K562 (cell line): ENCODE measurements around the gene UBA3.

Experiments used
- CEBPB ChIP-seq: fragments of 450-650 bp; IDR thresholded peaks from 2 replicates; pipeline ENCODE4 v1.6.1; 2016; ENCODE audit warnings: missing genetic modification characterization, missing compliant biosample characterization
- CEBPG ChIP-seq, 3 experiments: fragments of 200-800 bp in 1 of 3; sonication (Bioruptor generic) in 1 of 3; sonication (generic) in 1 of 3; formaldehyde crosslinking in 1 of 3; IDR thresholded peaks in 2 of 3; conservative IDR thresholded peaks in 1 of 3; 2 replicates each; pipeline versions ENCODE4 v1.6.1 to v1.8.0; 2016 to 2022; ENCODE audit warnings: missing compliant biosample characterization in 2 of 3, missing genetic modification characterization in 2 of 3, mild to moderate bottlenecking in 1 of 3, missing genetic modification reagents in 1 of 3
- CHD1 ChIP-seq: fragments of 200-600 bp; sonication (generic); IDR thresholded peaks from one replicate; pipeline ENCODE4 v1.6.1; 2012; ENCODE audit warnings: mild to moderate bottlenecking, moderate library complexity, low read length, inconsistent platforms
- CTCF ChIP-seq, 3 experiments: IDR thresholded peaks in 2 of 3; conservative IDR thresholded peaks in 1 of 3; 2 replicates each; pipeline ENCODE4 v1.5.1; 2011 to 2012; ENCODE audit warnings: low read length in 3 of 3, mild to moderate bottlenecking in 3 of 3, control low read depth in 2 of 3, improper control_type of control experiment in 1 of 3, inconsistent platforms in 1 of 3, low read depth in 1 of 3, mixed read lengths in 1 of 3, moderate library complexity in 1 of 3; ENCODE audit not compliant: insufficient read depth in 2 of 3
- E2F6 ChIP-seq, 2 experiments: IDR thresholded peaks; 2 replicates each; pipeline ENCODE4 v1.6.1; 2011; ENCODE audit warnings: borderline replicate concordance in 1 of 2, control low read depth in 1 of 2, low read depth in 1 of 2, low read length in 1 of 2, mild to moderate bottlenecking in 1 of 2, mixed read lengths in 1 of 2, moderate library complexity in 1 of 2; ENCODE audit not compliant: insufficient read depth in 1 of 2, insufficient read length in 1 of 2, poor library complexity in 1 of 2, severe bottlenecking in 1 of 2; ENCODE audit errors: extremely low read depth in 1 of 2
- FOXA1 ChIP-seq: fragments of 450-650 bp; IDR thresholded peaks from 2 replicates; pipeline ENCODE4 v1.6.1; 2016; ENCODE audit warnings: mild to moderate bottlenecking, borderline replicate concordance
- FOXJ3 ChIP-seq: sonication (generic); formaldehyde crosslinking; IDR thresholded peaks from 2 replicates; pipeline ENCODE4 v1.4.0; 2020; ENCODE audit warnings: mild to moderate bottlenecking, missing genetic modification reagents
- GABPA ChIP-seq: fragments of 200-800 bp; sonication (Bioruptor generic); conservative IDR thresholded peaks from 2 replicates; pipeline ENCODE4 v1.6.1; 2016; ENCODE audit warnings: low read depth, missing genetic modification characterization, missing compliant biosample characterization
- KLF16 ChIP-seq: IDR thresholded peaks from 2 replicates; pipeline ENCODE4 v1.6.1; 2016; ENCODE audit warnings: antibody characterized with exemption
- PHB2 ChIP-seq: fragments of 450-650 bp; IDR thresholded peaks from 2 replicates; pipeline ENCODE4 v1.6.1; 2017; ENCODE audit warnings: low read depth
- POLR2AphosphoS5 ChIP-seq: IDR thresholded peaks from 2 replicates; pipeline ENCODE4 v1.6.1; 2011; ENCODE audit warnings: mild to moderate bottlenecking, low read depth, low read length, moderate library complexity; ENCODE audit not compliant: control insufficient read depth, insufficient read depth
- RCOR1 ChIP-seq, 2 experiments: IDR thresholded peaks; 2 replicates each; pipeline ENCODE4 v1.6.1; 2012; ENCODE audit warnings: low read depth in 2 of 2, low read length in 2 of 2, borderline replicate concordance in 1 of 2, improper control_type of control experiment in 1 of 2
- ZNF347 ChIP-seq: fragments of 450-650 bp; formaldehyde crosslinking; IDR thresholded peaks from 2 replicates; pipeline ENCODE4 v1.4.0; 2020; ENCODE audit warnings: low read depth, mild to moderate bottlenecking, moderate library complexity
- ZNF589 ChIP-seq: fragments of 200-800 bp; sonication (Bioruptor generic); IDR thresholded peaks from 2 replicates; pipeline ENCODE4 v1.6.1; 2016; ENCODE audit warnings: low read depth, missing genetic modification characterization, missing compliant biosample characterization

GRCh38 chr3:69031635-69032034 lies 48.5 kb downstream of the UBA3 start:
- TF ChIP-seq FOXJ3 (CRISPR knock-in tag) (no peak), CTCF (IDR thresholded peaks at IDR 0.05 in 2 of 3, conservative IDR thresholded peaks at IDR 0.05 in 1 of 3; ENCODE audit: insufficient read depth in 2 of 3, low read depth in 1 of 3, low read length in 3 of 3) (no peak), POLR2AphosphoS5 (no peak), RCOR1 (IDR thresholded peaks at IDR 0.05; ENCODE audit: borderline replicate concordance in 1 of 2, low read depth in 2 of 2, low read length in 2 of 2) (no peak), CEBPB (tag) (no peak), CEBPG (CRISPR knock-in tag; IDR thresholded peaks at IDR 0.05) (no peak), CEBPG (tag; conservative IDR thresholded peaks at IDR 0.05 in 1 of 2, IDR thresholded peaks at IDR 0.05 in 1 of 2) (no peak), PHB2 (no peak), E2F6 (IDR thresholded peaks at IDR 0.05; ENCODE audit: borderline replicate concordance in 1 of 2, extremely low read depth in 1 of 2, insufficient read depth in 1 of 2, insufficient read length in 1 of 2, low read depth in 1 of 2, low read length in 1 of 2, poor library complexity in 1 of 2, severe bottlenecking in 1 of 2) (no peak), ZNF589 (CRISPR knock-in tag) (no peak), CHD1 (no peak), ZNF347 (CRISPR knock-in tag) (no peak), KLF16 (no peak), GABPA (tag) (no peak), FOXA1 (no peak)
